Thyroid gland (tissue), 4 donors: ENCODE measurements around the gene TMPRSS6. TPM values are rescaled to one million over a fixed set of nuclear protein-coding genes. Genes with fewer than 3 reads are reported as not detected.

ENCODE experiments used
- DNase-seq, 2 donors: peaks; one replicate each; pipeline ENCODE4 v3.0.0-alpha.2; 2019
- H3K27ac ChIP-seq, 3 donors: fragments of 200-600 bp; sonication (generic); 1 replicate in 2 of 3; 2 replicates in 1 of 3; pipeline ENCODE4 v1.5.1; 2016 to 2019; ENCODE audit warnings: mild to moderate bottlenecking in 1 of 3, moderate library complexity in 1 of 3
- H3K27me3 ChIP-seq: fragments of 200-600 bp; sonication (generic); one replicate; pipeline ENCODE4 v1.5.1; 2019
- H3K36me3 ChIP-seq, 2 donors: fragments of 200-600 bp; sonication (generic); one replicate each; pipeline ENCODE4 v1.5.1; 2016 to 2019
- H3K4me1 ChIP-seq, 2 donors: fragments of 200-600 bp; sonication (generic); one replicate each; pipeline ENCODE4 v1.5.1; 2017 to 2019
- H3K4me3 ChIP-seq, 3 donors: fragments of 200-600 bp; sonication (generic); replicated peaks in 1 of 3; 1 replicate in 2 of 3; 2 replicates in 1 of 3; pipeline ENCODE4 v1.5.1; 2016; ENCODE audit warnings: mild to moderate bottlenecking in 1 of 3
- H3K9me3 ChIP-seq: fragments of 200-600 bp; sonication (generic); one replicate; pipeline ENCODE4 v1.5.1; 2017
- POLR2A ChIP-seq, 2 donors: fragments of 450-650 bp; IDR thresholded peaks; one replicate each; pipeline ENCODE4 v1.6.1; 2017; ENCODE audit warnings: antibody characterized with exemption in 2 of 2, mild to moderate bottlenecking in 2 of 2, moderate library complexity in 1 of 2
- WGBS, 2 donors: methylation state at CpG; one replicate each; pipeline ENCODE4 v1.1.5; 2017; 5-methylcytosine and 5-hydroxymethylcytosine counted together
- intact Hi-C: fragments of 100-400 bp; cut with DNase I; formaldehyde crosslinking; loops from one replicate; pipeline ENCODE4 v1.15.1; 2023
- total RNA-seq, 4 donors: library from RNA; depleted of rRNA; stranded (reverse); fragments of >200 nt; gene quantifications; one replicate each; pipeline ENCODE4 v1.2.3, GENCODE V29; 2016
- TF ChIP-seq, protein P1 (sequence below), 6 experiments: fragments of 200-600 bp in 3 of 6; fragments of 450-650 bp in 3 of 6; sonication (generic) in 3 of 6; IDR thresholded peaks; one replicate each; pipeline ENCODE4 v1.5.1; 2016 to 2019; ENCODE audit warnings: antibody characterized with exemption in 6 of 6, mild to moderate bottlenecking in 2 of 6, inconsistent platforms in 1 of 6, moderate library complexity in 1 of 6

The TMPRSS6 gene
- total RNA-seq, 4 donors from 2014 or later = 0.50 TPM; not detected in 3

- intact Hi-C loops = loop anchor here (10.0 kb wide), 1 partner anchor 269 kb away; no protein-coding TSS in a partner anchor
- no peaks in the 10 kb centered on the region for H3K9me3 ChIP-seq
- no peaks in the 10 kb centered on the region for H3K36me3 ChIP-seq
- no peak overlapping the region for H3K27ac ChIP-seq
- 91 to 93% methylated on average over 10 to 13 of the region's 16 CpGs for WGBS, 2 donors
- H3K27me3 ChIP-seq = no peaks in the 10 kb centered on the region
- H3K4me3 ChIP-seq = no peak overlapping the region
- H3K4me1 ChIP-seq = peaks cover 7 to 28% of the 10 kb centered on the region in 2 donors
- DNase-seq = peak in 1 of 2 donors; percentile 29
- no peak for TF ChIP-seq POLR2A (IDR thresholded peaks at IDR 0.05)
- TF ChIP-seq, protein P1, sequence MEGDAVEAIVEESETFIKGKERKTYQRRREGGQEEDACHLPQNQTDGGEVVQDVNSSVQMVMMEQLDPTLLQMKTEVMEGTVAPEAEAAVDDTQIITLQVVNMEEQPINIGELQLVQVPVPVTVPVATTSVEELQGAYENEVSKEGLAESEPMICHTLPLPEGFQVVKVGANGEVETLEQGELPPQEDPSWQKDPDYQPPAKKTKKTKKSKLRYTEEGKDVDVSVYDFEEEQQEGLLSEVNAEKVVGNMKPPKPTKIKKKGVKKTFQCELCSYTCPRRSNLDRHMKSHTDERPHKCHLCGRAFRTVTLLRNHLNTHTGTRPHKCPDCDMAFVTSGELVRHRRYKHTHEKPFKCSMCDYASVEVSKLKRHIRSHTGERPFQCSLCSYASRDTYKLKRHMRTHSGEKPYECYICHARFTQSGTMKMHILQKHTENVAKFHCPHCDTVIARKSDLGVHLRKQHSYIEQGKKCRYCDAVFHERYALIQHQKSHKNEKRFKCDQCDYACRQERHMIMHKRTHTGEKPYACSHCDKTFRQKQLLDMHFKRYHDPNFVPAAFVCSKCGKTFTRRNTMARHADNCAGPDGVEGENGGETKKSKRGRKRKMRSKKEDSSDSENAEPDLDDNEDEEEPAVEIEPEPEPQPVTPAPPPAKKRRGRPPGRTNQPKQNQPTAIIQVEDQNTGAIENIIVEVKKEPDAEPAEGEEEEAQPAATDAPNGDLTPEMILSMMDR (IDR thresholded peaks at IDR 0.05) = no peak
Observed at GRCh38 chr22:37053310-37054055, 56.0 kb downstream of the TMPRSS6 start.

GRCh38 chr22:37052386-37053309, 56.9 kb downstream of the TMPRSS6 start:
- intact Hi-C loops = loop anchor here (10.0 kb wide), 1 partner anchor 268 kb away; no protein-coding TSS in a partner anchor
- peak overlapping the region in 1 of 3 donors; percentile 53 for H3K4me3 ChIP-seq
- no peaks in the 10 kb centered on the region for H3K27me3 ChIP-seq
- no peak for TF ChIP-seq POLR2A (IDR thresholded peaks at IDR 0.05)
- TF ChIP-seq, protein P1 (IDR thresholded peaks at IDR 0.05) = no peak
- H3K27ac ChIP-seq = no peak overlapping the region
- peaks cover 8 to 28% of the 10 kb centered on the region in 2 donors for H3K4me1 ChIP-seq
- no peak for DNase-seq
- H3K36me3 ChIP-seq = no peaks in the 10 kb centered on the region
- 77 to 86% methylated on average over 20 to 25 of the region's 25 CpGs for WGBS, 2 donors
- no peaks in the 10 kb centered on the region for H3K9me3 ChIP-seq

DNA sequence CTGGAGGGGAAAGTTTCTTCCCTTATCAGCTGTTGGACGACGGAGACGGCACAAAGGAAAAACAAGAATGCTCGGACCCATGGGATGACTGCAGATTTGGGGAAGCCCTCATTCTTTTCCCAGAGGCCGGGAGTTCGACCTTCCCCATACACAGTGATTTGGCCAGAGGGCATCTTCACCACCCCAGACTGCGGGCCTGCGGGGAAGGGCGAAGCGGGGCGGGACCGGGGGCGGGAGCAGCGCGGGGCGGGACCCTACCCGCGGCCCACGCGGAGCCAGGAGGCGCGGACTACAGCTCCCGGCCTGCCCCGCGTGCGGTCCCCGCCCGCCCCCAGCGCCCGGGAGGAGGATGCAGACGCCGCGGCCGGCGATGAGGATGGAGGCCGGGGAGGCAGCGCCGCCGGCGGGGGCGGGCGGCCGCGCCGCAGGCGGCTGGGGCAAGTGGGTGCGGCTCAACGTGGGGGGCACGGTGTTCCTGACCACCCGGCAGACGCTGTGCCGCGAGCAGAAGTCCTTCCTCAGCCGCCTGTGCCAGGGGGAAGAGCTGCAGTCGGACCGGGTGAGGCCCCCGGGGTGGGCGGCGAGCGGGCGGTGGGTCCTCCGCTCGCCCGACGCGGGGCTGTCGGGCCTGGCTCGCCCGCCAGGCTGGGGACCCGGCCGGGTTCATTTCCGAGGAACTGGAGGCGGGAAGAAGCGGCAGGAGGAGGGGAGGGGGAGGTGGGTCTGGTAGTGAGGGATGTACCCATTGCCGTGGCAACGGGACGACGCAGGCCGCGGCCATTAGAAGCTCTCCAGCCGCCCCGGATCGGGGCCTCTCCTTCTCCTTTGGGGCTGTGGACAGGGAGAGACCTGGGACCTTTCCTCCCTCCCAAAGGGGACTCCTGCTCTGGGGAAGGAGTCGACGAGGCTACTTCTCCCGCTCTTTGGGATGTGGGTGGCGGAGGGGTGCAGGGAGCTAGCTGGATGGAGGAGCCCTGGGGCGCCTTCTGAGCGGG, 57.8 kb downstream of the TMPRSS6 start, which contains the start of gene KCTD17:
Gene KCTD17 (plus strand): TSS at position 352 of the 995 bp plus-strand sequence. CDS start 19 bp downstream, at position 371.
- Histone ChIP-seq H3K4me1 (peaks cover 8 to 28% of the 10 kb centered on the region in 2 donors), H3K36me3 (no peaks in the 10 kb centered on the region), H3K27me3 (no peaks in the 10 kb centered on the region), H3K27ac (no peak within 1 kb of the TSS), H3K4me3 (peak within 1 kb of the TSS in 2 of 3 donors; percentile 27 to 53), H3K9me3 (no peaks in the 10 kb centered on the region)
- TF ChIP-seq, protein P1 (IDR thresholded peaks at IDR 0.05) = no peak
- peak in 1 of 2 donors; percentile 13 for TF ChIP-seq POLR2A (IDR thresholded peaks at IDR 0.05)
- intact Hi-C loops = loop anchor here (10.0 kb wide), 1 partner anchor 267 kb away; no protein-coding TSS in a partner anchor
- DNase-seq = peak; percentile 51
- 12% methylated on average over 25 to 37 of the region's 89 CpGs for WGBS, 2 donors

GRCh38 chr22:37050913-37051312, 58.6 kb downstream of the TMPRSS6 start:
- intact Hi-C loops = loop anchor here (10.0 kb wide), 1 partner anchor 266 kb away; no protein-coding TSS in a partner anchor
- no peak for DNase-seq
- Histone ChIP-seq H3K27ac (no peak overlapping the region), H3K4me1 (peaks cover 8 to 28% of the 10 kb centered on the region in 2 donors), H3K36me3 (no peaks in the 10 kb centered on the region), H3K4me3 (no peak overlapping the region), H3K9me3 (no peaks in the 10 kb centered on the region), H3K27me3 (no peaks in the 10 kb centered on the region)
- WGBS, 2 donors = 79 to 90% methylated on average over 6 of the region's 6 CpGs
- TF ChIP-seq, protein P1 (IDR thresholded peaks at IDR 0.05) = no peak
- no peak for TF ChIP-seq POLR2A (IDR thresholded peaks at IDR 0.05)
